ENCODE data around the gene KIF5C.

- no peak for TF ChIP-seq POLR2AphosphoS5 (IDR thresholded peaks at IDR 0.05; ENCODE audit: borderline replicate concordance, low read depth, low read length)
- TF ChIP-seq EZH2 (IDR thresholded peaks at IDR 0.05): no peak
- TF ChIP-seq FOXP2 (optimal IDR thresholded peaks at IDR 0.05; ENCODE audit: control extremely low read depth, extremely low read length, insufficient read depth): no peak
Observed at GRCh38 chr2:148948868-148949267, 73.8 kb downstream of the KIF5C start.

Data from SK-N-MC (cell line).